Astrocyte (in vitro differentiated cells and primary cell): ENCODE results near the gene PDK1.

Source experiments
- EZH2 ChIP-seq: IDR thresholded peaks from 2 replicates; pipeline ENCODE4 v1.6.1; 2012; ENCODE audit warnings: mild to moderate bottlenecking, low read length, inconsistent platforms; ENCODE audit not compliant: insufficient read depth
- TF ChIP-seq, protein P1 (sequence below): IDR thresholded peaks from 2 replicates; pipeline ENCODE4 v1.5.1; 2011; ENCODE audit warnings: low read depth, mild to moderate bottlenecking, inconsistent platforms, low read length, moderate library complexity; ENCODE audit not compliant: insufficient read depth

DNA sequence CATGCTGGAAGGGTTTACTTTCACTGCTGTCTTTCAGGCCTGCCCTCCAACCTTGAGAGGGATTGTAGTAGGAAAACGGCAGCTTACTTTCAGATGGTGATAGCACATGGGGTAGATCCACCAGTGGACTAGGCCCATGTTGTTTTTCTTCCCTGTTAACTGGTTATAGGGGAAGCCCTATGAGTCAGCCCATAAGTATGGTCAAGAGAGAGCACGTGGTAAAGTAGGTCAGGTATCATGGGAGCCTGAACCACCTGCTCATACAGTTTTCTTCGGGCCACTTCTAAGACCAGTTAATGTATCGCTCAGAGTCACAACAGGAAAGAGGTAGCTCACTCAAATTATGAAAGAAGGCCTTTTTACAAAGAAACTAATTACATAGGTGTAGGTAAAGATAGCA lies 33.0 kb downstream of the PDK1 start:
- no peak for TF ChIP-seq EZH2
- TF ChIP-seq, protein P1, sequence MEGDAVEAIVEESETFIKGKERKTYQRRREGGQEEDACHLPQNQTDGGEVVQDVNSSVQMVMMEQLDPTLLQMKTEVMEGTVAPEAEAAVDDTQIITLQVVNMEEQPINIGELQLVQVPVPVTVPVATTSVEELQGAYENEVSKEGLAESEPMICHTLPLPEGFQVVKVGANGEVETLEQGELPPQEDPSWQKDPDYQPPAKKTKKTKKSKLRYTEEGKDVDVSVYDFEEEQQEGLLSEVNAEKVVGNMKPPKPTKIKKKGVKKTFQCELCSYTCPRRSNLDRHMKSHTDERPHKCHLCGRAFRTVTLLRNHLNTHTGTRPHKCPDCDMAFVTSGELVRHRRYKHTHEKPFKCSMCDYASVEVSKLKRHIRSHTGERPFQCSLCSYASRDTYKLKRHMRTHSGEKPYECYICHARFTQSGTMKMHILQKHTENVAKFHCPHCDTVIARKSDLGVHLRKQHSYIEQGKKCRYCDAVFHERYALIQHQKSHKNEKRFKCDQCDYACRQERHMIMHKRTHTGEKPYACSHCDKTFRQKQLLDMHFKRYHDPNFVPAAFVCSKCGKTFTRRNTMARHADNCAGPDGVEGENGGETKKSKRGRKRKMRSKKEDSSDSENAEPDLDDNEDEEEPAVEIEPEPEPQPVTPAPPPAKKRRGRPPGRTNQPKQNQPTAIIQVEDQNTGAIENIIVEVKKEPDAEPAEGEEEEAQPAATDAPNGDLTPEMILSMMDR: no peak
